Colonic mucosa (tissue), 4 donors: ENCODE measurements around the gene MPP1. TPM values are rescaled to one million over a fixed set of nuclear protein-coding genes. Genes with fewer than 3 reads are reported as not detected.

Source experiments
- DNase-seq: peaks from one replicate; pipeline ENCODE4 v3.0.0-alpha.2; 2020
- H3K27ac ChIP-seq: fragments of 200-600 bp; one replicate; pipeline ENCODE4 v1.8.0; 2021
- H3K27me3 ChIP-seq: fragments of 200-600 bp; one replicate; pipeline ENCODE4 v1.8.0; 2021
- H3K36me3 ChIP-seq: fragments of 200-600 bp; one replicate; pipeline ENCODE4 v1.8.0; 2021
- H3K4me1 ChIP-seq: fragments of 200-600 bp; one replicate; pipeline ENCODE4 v1.8.0; 2021; ENCODE audit warnings: mild to moderate bottlenecking
- H3K4me3 ChIP-seq: fragments of 200-600 bp; one replicate; pipeline ENCODE4 v1.8.0; 2021
- H3K9ac ChIP-seq, 2 donors: one replicate each; pipeline ENCODE4 v1.7.0; 2013; ENCODE audit warnings: control low read depth in 2 of 2, low read depth in 2 of 2, low read length in 2 of 2
- H3K9me3 ChIP-seq: fragments of 200-600 bp; one replicate; pipeline ENCODE4 v1.8.0; 2021
- intact Hi-C: fragments of 100-400 bp; cut with DNase I; formaldehyde crosslinking; loops from one replicate; pipeline ENCODE4 v1.14.1; 2022
- total RNA-seq, 2 donors: library from RNA; stranded (reverse); fragmentation: NEBNext Ultra II Directional in 1 of 2; extraction: Animal tissue kit (Norgen Biotek cat#: 25700) in 1 of 2; gene quantifications; one replicate each; pipeline ENCODE4 v1.2.1, GENCODE V29; 2021
- TF ChIP-seq, protein P1 (sequence below): fragments of 200-600 bp; IDR thresholded peaks from one replicate; pipeline ENCODE4 v1.8.0; 2022; ENCODE audit warnings: antibody characterized with exemption, mild to moderate bottlenecking
- donor health status: healthy.
- donor health status: DM: no; HTN: no; CAD: no.
- donor health status: DM: no; HTN: no; CAD: no.

Gene MPP1
- total RNA-seq, 2 donors from 2014 or later: 13.0 to 24.3 TPM

DNA sequence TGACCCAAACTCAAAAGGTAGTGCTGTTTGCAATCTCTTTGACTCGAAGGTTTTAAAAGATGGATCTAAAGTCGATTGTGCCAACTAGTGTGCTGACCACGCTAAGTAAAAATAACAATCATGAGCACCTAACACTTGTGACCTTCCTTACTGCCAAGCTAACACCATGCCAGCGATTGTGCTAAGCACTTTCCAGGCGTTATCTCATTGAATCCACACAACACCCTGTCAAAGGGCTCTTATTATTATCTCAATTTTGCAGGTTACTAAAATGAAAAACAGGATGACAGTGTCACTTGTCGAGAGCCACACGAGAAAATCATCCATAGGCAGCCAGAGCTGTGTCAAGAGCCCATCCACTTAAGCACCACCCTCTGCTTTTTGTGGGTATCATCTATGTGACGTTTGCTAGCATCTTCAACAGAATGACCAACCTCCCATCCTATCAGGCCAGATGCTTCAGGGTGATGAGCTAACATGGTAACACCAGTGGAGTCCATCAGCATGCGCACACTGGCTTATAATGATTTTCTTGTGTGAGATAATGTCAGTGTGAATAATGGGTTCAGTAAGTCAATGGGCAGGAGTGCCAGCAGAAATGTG, 53.5 kb downstream of the MPP1 start:
- Histone ChIP-seq H3K9me3 (no peaks in the 10 kb centered on the region), H3K9ac (no peak overlapping the region), H3K27me3 (peaks cover 11% of the 10 kb centered on the region), H3K27ac (no peak overlapping the region), H3K4me3 (no peak overlapping the region), H3K36me3 (no peaks in the 10 kb centered on the region), H3K4me1 (no peaks in the 10 kb centered on the region)
- intact Hi-C loops: no loop called here
- no peak for DNase-seq
- TF ChIP-seq, protein P1, sequence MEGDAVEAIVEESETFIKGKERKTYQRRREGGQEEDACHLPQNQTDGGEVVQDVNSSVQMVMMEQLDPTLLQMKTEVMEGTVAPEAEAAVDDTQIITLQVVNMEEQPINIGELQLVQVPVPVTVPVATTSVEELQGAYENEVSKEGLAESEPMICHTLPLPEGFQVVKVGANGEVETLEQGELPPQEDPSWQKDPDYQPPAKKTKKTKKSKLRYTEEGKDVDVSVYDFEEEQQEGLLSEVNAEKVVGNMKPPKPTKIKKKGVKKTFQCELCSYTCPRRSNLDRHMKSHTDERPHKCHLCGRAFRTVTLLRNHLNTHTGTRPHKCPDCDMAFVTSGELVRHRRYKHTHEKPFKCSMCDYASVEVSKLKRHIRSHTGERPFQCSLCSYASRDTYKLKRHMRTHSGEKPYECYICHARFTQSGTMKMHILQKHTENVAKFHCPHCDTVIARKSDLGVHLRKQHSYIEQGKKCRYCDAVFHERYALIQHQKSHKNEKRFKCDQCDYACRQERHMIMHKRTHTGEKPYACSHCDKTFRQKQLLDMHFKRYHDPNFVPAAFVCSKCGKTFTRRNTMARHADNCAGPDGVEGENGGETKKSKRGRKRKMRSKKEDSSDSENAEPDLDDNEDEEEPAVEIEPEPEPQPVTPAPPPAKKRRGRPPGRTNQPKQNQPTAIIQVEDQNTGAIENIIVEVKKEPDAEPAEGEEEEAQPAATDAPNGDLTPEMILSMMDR: no peak

DNA sequence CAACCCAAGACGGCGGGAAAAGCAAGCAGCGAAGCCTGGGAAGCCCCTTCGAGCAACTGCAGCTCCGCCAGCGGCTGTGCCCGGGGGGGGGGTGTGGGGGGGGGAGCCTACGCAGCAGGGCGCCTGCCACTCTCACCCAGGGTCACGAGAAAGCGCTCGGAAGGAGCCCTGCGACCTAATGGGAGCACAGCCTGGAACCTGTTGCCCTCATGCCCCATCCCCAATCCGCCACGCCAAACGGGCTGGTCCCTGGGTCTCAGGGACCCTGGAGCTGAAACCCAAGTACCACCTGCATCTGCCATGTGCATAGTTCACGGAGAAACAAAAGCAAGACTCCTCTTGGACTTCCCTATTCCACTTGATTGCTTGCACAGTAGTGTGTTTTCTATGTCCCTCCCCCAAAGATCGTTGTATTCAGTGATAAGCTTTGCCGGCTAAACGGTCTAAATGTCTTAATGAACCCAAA, 54.0 kb downstream of the MPP1 start:
- no peak for DNase-seq
- intact Hi-C loops: no loop called here
- Histone ChIP-seq H3K27ac (no peak overlapping the region), H3K9ac (peak overlapping the region in 1 of 2 donors; percentile 71), H3K36me3 (no peaks in the 10 kb centered on the region), H3K4me3 (no peak overlapping the region), H3K27me3 (peaks cover 11% of the 10 kb centered on the region), H3K4me1 (no peaks in the 10 kb centered on the region), H3K9me3 (no peaks in the 10 kb centered on the region)
- TF ChIP-seq, protein P1: no peak

DNA sequence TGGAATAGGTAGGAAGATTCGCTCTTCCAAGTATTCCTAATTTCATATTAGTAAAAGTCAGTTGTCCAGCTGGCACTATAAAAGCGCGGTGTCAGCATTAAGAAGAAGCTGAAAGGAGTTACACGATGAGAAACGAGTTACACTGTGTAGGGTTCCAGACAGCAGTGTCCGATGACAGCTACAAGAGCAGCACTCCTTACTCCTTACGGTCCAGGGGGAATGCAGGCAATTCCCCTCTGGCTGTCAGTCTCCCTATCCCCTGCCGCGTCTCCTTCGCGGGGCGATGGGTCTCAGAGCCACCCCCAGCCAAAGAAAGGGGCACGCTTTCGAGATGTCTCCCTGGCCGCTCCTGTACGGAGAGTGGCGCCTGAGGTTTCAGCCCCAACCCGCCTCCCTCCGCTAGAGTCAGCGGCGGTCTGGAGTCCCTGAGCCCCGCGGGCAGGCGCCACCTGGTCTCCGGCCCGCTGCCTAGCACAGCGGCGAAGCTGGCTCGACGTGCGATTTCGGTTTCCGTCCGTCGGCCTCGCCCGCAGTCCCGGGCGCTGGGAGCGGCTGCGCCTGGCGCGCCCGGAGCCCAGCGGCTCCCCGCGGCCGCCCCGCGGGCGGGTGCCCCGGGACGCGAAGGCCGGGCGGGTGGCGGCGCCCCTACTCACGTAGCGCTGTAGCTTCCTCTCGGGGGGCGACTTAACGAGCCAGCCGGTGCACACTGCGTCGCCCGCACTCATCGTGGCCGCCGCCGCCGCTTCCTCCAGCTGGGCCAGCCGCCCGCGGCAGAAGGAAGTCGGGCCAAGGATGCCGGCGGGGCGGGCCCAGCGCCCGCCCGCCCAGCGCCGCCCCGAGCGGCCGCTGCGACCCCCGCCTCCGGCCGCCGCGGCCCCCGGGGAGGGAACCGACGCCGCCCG, 54.7 kb downstream of the MPP1 start, which contains the start of gene GAB3:
GAB3 (minus strand) TSS at position 777 of the 902 bp plus-strand sequence; CDS start at position 725, 52 bp downstream.
- Histone ChIP-seq H3K4me3 (peak within 1 kb of the TSS; percentile 35), H3K9me3 (no peaks in the 10 kb centered on the region), H3K36me3 (no peaks in the 10 kb centered on the region), H3K4me1 (no peaks in the 10 kb centered on the region), H3K27me3 (peaks cover 11% of the 10 kb centered on the region), H3K27ac (peak within 1 kb of the TSS; percentile 50), H3K9ac (peak within 1 kb of the TSS; percentile 38 to 71)
- DNase-seq: no peak
- intact Hi-C loops: no loop called here
- TF ChIP-seq, protein P1: no peak

DNA sequence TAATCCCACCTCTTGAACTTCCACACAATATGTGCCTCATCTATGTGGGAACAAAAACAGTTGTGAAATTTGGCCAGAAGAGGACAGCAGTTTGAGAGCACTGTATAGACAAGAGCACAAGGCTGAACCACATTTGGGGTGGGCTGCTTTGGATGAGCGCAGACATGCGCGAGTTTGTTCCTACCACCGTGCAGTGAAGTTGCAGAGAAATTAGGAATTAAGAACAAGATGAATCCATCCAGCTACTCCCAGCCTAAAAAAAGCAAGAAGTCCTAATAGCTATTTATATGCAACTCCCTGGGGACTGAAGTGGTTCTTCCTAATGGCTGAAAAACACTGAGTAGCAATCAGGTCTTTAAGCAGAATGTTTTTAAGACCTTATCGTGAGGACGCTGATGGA, 55.4 kb downstream of the MPP1 start:
- H3K4me3 ChIP-seq: no peak overlapping the region
- no peak for DNase-seq

DNA sequence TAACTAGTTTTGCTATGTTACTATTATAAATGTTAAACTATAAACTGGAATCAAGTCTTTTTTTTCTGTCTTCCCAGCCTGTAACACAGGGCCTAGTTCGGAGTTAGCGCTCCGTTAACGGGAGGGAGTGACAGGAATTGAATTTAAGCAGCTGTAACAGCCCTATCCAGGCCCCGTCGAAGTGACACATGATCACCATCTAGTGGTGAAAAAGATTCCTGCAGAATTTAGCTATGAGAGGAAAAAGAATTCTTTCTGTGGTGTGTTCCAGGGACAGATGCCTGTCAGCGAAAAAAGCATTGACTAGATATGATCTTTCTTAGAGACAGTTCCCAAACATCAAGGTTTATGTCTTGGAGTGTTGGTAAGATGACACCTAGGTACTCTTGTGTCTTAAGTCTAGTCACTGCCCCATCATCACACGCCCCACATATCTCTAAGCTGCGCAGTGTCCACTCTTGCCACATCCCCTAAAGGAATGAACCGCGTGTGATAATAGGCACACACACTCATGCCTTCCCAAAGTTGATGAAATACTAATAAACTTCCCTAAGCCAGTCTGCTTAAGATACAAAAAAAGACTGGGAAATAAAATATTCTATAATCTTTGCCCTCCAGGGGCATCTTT, 56.5 kb downstream of the MPP1 start:
- TF ChIP-seq, protein P1: peak; percentile 78
- intact Hi-C loops: no loop called here
- peak; percentile 36 for DNase-seq
- H3K9me3 ChIP-seq: no peaks in the 10 kb centered on the region
- no peak overlapping the region for H3K4me3 ChIP-seq
- no peaks in the 10 kb centered on the region for H3K4me1 ChIP-seq
- H3K27me3 ChIP-seq: peaks cover 11% of the 10 kb centered on the region
- no peak overlapping the region for H3K9ac ChIP-seq
- no peaks in the 10 kb centered on the region for H3K36me3 ChIP-seq
- peak overlapping the region; percentile 7 for H3K27ac ChIP-seq

More for the DNA sequence above, 55.4 kb downstream of the MPP1 start:
- H3K9ac ChIP-seq: peak overlapping the region in 1 of 2 donors; percentile 38
- peak overlapping the region; percentile 50 for H3K27ac ChIP-seq
- TF ChIP-seq, protein P1: no peak
- H3K9me3 ChIP-seq: no peaks in the 10 kb centered on the region
- H3K4me1 ChIP-seq: no peaks in the 10 kb centered on the region
- intact Hi-C loops: no loop called here
- H3K27me3 ChIP-seq: peaks cover 11% of the 10 kb centered on the region
- H3K36me3 ChIP-seq: no peaks in the 10 kb centered on the region
